ENCODE data around the gene UGT1A8. TPM values are rescaled to one million over a fixed set of nuclear protein-coding genes. Genes with fewer than 3 reads are reported as not detected.

The UGT1A8 gene
- total RNA-seq, 2 donors from 2014 or later: 15.9 to 16.8 TPM

DNA sequence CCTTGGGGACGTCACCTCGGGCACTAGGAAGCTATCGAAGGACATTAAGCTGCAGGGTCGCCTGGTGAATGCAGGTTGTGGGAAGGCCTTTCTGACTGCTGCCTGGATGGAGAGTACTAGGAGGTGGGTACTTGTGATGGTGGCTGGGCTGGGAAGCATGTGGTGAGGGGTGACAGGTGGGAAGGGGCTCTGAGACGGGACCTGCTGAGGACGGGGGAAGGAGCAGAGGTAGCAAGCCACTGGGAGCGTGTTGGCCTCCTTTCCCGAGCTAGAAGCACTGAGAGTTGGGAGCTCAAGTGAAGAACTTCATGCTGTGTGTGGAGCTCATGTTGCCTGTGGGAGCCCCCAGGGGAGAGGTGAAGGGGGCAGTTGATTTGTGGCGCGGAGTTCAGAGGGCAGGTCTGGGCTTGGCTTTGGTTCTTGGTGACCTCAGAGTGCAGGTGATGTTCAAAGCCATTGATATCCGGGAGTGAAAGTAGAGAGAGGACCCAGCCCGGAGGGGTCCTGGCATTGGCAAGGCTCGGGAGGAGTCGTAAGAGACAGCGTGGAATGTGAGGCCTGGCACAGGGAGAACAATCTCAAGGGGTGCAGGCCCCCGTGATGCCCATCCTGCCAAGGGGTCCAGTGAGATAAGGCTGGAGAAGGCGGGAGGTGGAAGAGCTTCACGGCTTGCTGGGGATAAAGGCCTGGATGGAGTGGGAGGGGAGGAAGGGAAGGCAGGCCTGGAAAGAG is 173.9 kb downstream of the UGT1A8 start:
- intact Hi-C loops (cut with DNase I): no loop called here
- Histone ChIP-seq H3K27me3 (no peaks in the 10 kb centered on the region), H3K4me1 (no peaks in the 10 kb centered on the region), H3K27ac (no peak overlapping the region), H3K9me3 (no peaks in the 10 kb centered on the region), H3K9ac (ENCODE audit: low read depth in 2 of 2, low read length in 2 of 2) (no peak overlapping the region), H3K4me3 (no peak overlapping the region), H3K36me3 (no peaks in the 10 kb centered on the region)
- TF ChIP-seq, protein P1, sequence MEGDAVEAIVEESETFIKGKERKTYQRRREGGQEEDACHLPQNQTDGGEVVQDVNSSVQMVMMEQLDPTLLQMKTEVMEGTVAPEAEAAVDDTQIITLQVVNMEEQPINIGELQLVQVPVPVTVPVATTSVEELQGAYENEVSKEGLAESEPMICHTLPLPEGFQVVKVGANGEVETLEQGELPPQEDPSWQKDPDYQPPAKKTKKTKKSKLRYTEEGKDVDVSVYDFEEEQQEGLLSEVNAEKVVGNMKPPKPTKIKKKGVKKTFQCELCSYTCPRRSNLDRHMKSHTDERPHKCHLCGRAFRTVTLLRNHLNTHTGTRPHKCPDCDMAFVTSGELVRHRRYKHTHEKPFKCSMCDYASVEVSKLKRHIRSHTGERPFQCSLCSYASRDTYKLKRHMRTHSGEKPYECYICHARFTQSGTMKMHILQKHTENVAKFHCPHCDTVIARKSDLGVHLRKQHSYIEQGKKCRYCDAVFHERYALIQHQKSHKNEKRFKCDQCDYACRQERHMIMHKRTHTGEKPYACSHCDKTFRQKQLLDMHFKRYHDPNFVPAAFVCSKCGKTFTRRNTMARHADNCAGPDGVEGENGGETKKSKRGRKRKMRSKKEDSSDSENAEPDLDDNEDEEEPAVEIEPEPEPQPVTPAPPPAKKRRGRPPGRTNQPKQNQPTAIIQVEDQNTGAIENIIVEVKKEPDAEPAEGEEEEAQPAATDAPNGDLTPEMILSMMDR (IDR thresholded peaks at IDR 0.05): no peak
- DNase-seq: no peak

DNA sequence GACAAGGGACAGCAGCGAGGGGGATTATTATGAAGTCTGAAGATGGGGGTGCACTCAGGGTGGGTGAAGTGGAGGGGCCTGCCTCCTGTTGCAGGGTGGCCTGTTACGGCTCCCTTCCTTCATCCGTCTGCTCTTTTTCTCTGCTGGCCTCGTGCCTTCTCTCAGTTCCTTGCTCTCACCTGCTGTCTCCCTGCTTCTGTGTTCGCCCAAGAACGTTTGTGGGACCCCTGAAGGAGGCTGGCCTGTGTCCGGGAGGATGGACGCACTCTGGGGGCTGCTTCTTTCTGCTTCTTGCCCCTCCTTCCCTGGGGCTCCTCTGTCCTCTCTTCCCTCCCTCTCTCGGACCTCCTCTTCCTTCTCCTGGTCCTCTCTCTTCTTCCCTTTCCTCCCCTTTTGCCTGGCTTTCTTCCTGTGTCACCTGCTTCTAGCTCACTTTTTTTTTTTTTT is 174.5 kb downstream of the UGT1A8 start:
- TF ChIP-seq, protein P1 (IDR thresholded peaks at IDR 0.05): no peak
- Histone ChIP-seq H3K4me1 (no peaks in the 10 kb centered on the region), H3K27me3 (no peaks in the 10 kb centered on the region), H3K36me3 (no peaks in the 10 kb centered on the region), H3K4me3 (no peak overlapping the region), H3K9me3 (no peaks in the 10 kb centered on the region), H3K27ac (no peak overlapping the region), H3K9ac (ENCODE audit: low read depth in 2 of 2, low read length in 2 of 2) (no peak overlapping the region)
- intact Hi-C loops (cut with DNase I): no loop called here
- no peak for DNase-seq

DNA sequence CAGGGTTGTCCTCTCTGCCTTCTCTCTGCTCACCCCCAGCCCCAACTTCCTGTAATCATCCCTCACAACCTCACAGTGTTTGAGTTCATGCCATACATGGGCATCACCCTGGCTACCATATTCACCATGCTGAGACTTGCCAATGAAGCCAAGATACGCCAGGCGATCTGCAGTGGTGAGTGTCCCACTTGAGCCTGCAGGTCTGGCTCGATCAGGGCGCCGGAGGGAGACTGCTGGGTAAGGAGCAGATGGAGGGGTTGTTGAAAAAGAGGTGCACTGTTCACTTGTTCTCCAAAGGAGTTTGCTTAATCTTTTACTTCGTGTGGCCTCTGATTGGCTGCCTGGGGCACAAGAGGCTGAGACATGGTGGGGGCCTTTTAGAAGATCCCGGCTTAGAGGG is 175.3 kb downstream of the UGT1A8 start:
- no peak overlapping the region for H3K27ac ChIP-seq
- H3K36me3 ChIP-seq: no peaks in the 10 kb centered on the region
- intact Hi-C loops (cut with DNase I): no loop called here
- no peak for DNase-seq
- no peak overlapping the region for H3K4me3 ChIP-seq
- no peaks in the 10 kb centered on the region for H3K27me3 ChIP-seq
- H3K9ac ChIP-seq (ENCODE audit: low read depth in 2 of 2, low read length in 2 of 2): no peak overlapping the region
- TF ChIP-seq, protein P1 (IDR thresholded peaks at IDR 0.05): no peak
- H3K4me1 ChIP-seq: no peaks in the 10 kb centered on the region
- H3K9me3 ChIP-seq: no peaks in the 10 kb centered on the region

DNA sequence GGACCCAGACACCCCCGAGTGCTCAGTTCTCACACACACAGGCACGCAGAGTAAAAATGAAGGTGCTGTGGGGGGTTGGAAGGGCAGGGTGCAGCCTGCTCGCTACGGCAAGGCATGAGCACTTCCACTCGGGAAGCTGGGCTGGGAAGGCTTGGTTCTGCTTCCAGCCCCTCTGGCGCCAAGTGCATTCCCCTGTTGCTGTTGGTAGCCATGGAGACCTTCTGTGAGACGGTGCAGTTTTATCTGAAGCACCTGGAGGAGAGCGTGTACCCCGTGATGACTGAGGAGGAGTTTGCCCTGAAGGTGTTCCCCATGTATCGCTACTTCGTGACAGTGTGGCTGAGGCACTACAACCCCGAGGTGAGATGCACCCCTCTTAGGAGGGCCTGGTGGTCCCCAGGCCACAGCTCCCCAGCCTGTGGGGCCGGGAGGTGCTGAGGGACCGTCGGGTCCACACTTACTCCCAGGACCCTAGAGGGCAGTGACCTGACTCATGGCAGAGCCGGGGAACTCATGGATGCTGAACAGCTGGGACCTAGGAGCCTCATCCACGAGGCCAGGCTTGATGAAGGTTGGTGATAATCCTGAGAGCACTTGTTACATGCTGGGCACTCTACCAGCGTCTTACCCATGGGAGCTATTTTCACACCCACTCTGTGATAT is 176.2 kb downstream of the UGT1A8 start:
- H3K4me1 ChIP-seq: no peaks in the 10 kb centered on the region
- H3K27ac ChIP-seq: no peak overlapping the region
- no peaks in the 10 kb centered on the region for H3K36me3 ChIP-seq
- intact Hi-C loops (cut with DNase I): no loop called here
- H3K9me3 ChIP-seq: no peaks in the 10 kb centered on the region
- TF ChIP-seq, protein P1 (IDR thresholded peaks at IDR 0.05): no peak
- H3K9ac ChIP-seq (ENCODE audit: low read depth in 2 of 2, low read length in 2 of 2): no peak overlapping the region
- DNase-seq: no peak
- no peaks in the 10 kb centered on the region for H3K27me3 ChIP-seq
- no peak overlapping the region for H3K4me3 ChIP-seq

DNA sequence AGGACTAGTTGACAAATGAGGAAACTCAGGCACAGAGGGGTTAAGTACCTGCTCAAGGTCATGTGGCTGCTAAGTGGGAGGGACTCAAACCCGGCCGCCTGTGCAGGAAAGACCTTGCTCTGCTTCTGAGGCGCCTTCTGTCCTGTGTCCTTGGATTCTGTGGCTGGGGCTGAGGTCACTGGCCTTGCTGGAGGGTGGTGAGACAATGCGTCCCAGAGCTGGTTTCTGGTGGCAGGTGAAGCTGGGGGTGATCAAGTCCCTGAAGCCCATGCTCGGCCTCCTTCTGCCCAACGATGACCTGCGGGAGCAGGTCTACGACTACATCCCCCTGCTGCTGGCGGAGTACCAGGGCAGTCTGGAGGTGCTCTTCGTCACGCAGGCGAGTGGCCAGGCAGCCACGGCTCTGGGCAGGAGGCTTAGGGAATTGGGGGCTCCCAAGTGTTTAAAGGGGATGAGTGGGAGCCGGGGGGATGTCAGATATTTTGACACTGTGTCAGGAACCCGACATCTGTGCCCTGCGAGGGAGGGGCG is 176.8 kb downstream of the UGT1A8 start:
- Histone ChIP-seq H3K4me1 (no peaks in the 10 kb centered on the region), H3K27ac (no peak overlapping the region), H3K9me3 (no peaks in the 10 kb centered on the region), H3K36me3 (no peaks in the 10 kb centered on the region), H3K4me3 (no peak overlapping the region), H3K9ac (ENCODE audit: low read depth in 2 of 2, low read length in 2 of 2) (no peak overlapping the region), H3K27me3 (no peaks in the 10 kb centered on the region)
- DNase-seq: peak; percentile 15
- intact Hi-C loops (cut with DNase I): no loop called here
- TF ChIP-seq, protein P1 (IDR thresholded peaks at IDR 0.05): no peak

Measured in colonic mucosa (tissue), 4 donors.